Measurements from ENCODE around the gene HS6ST1.

HS6ST1 gene

DNA sequence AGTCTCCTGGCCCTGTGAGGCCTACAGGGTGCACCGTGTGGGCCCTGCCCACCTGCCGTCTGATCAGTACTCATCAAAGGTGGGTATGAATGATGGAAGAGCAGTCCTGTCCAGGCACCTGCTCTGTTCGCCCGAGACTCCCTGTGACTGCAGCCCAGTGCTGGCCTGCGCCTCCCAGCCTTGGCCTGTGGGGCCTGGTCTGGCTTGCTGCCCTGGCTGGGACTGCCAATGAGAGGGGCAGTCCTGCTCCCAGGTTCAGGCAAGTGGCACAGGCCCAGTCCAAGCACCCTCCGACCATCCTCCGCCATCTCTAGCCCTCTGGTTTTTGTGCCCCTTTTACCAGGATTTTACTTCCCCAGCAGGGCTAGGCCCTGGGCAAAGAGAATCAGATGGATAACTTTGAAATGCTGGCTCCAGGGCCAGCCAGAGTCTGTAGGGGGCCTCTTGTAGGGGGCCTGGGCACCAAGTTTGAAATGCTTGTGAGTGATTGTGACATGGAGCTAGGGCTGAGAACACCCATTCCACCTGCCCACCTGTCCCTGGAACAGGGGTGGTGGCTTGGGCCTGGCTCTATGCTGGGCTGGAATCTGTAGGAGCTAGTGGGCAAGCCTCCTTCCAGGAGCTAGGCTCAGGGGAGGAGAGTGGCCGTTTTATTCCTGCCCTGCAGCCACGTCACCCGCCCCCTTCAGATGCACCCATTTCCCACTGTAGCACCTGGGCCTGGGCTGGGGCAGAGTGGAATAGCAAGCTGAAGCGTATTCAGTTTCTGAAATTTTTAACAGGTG, 8.7 kb upstream of the HS6ST1 start:
- H3K4me3 ChIP-seq (ENCODE audit: control insufficient read depth, low read depth, low read length) = no peak overlapping the region
- TF ChIP-seq, protein P1, sequence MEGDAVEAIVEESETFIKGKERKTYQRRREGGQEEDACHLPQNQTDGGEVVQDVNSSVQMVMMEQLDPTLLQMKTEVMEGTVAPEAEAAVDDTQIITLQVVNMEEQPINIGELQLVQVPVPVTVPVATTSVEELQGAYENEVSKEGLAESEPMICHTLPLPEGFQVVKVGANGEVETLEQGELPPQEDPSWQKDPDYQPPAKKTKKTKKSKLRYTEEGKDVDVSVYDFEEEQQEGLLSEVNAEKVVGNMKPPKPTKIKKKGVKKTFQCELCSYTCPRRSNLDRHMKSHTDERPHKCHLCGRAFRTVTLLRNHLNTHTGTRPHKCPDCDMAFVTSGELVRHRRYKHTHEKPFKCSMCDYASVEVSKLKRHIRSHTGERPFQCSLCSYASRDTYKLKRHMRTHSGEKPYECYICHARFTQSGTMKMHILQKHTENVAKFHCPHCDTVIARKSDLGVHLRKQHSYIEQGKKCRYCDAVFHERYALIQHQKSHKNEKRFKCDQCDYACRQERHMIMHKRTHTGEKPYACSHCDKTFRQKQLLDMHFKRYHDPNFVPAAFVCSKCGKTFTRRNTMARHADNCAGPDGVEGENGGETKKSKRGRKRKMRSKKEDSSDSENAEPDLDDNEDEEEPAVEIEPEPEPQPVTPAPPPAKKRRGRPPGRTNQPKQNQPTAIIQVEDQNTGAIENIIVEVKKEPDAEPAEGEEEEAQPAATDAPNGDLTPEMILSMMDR (IDR thresholded peaks at IDR 0.05; ENCODE audit: control insufficient read depth, insufficient read depth, low read depth, low read length, missing control alignments) = no peak
- no peak for DNase-seq (ENCODE audit: low read depth)

GRCh38 chr2:128326346-128326745, 7.7 kb upstream of the HS6ST1 start:
- DNase-seq (ENCODE audit: low read depth) = no peak
- no peak overlapping the region for H3K4me3 ChIP-seq (ENCODE audit: control insufficient read depth, low read depth, low read length)
- TF ChIP-seq, protein P1 (IDR thresholded peaks at IDR 0.05; ENCODE audit: control insufficient read depth, insufficient read depth, low read depth, low read length, missing control alignments) = no peak

DNA sequence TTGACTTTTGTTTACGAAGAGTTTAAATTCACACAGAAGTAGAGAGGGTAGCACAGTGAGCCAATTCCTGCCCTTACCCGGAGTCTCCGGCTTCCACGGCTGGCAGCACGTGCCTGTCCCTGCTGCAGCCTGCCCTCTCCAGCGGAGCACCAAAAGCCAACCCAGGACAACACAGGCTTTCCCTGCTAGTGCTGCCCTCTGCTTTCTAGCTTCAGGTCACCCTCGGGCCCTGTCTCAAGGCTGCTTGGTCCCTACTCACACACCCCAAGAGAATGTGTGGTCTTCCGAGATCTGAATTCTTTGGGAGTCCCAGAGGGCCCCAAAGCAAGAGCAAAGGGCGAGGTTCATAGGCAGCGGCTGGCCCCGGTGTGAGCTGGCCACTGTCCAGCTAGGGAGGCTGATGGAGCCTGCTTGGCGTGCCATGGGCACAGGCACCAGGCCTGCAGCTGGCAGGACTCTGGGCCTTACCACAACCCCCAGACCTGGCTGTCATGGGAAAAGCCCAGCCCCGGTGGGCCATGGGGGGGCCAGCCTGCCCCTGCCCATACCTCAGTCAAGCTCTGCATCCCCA, 7.0 kb upstream of the HS6ST1 start:
- DNase-seq (ENCODE audit: low read depth) = no peak
- H3K4me3 ChIP-seq (ENCODE audit: control insufficient read depth, low read depth, low read length) = no peak overlapping the region
- TF ChIP-seq, protein P1 (IDR thresholded peaks at IDR 0.05; ENCODE audit: control insufficient read depth, insufficient read depth, low read depth, low read length, missing control alignments) = no peak

- no peak overlapping the region for H3K4me3 ChIP-seq (ENCODE audit: control insufficient read depth, low read depth, low read length)
- TF ChIP-seq, protein P1 (IDR thresholded peaks at IDR 0.05; ENCODE audit: control insufficient read depth, insufficient read depth, low read depth, low read length, missing control alignments) = no peak
- no peak for DNase-seq (ENCODE audit: low read depth)
Measured at GRCh38 chr2:128324897-128325410, 6.3 kb upstream of the HS6ST1 start.

DNA sequence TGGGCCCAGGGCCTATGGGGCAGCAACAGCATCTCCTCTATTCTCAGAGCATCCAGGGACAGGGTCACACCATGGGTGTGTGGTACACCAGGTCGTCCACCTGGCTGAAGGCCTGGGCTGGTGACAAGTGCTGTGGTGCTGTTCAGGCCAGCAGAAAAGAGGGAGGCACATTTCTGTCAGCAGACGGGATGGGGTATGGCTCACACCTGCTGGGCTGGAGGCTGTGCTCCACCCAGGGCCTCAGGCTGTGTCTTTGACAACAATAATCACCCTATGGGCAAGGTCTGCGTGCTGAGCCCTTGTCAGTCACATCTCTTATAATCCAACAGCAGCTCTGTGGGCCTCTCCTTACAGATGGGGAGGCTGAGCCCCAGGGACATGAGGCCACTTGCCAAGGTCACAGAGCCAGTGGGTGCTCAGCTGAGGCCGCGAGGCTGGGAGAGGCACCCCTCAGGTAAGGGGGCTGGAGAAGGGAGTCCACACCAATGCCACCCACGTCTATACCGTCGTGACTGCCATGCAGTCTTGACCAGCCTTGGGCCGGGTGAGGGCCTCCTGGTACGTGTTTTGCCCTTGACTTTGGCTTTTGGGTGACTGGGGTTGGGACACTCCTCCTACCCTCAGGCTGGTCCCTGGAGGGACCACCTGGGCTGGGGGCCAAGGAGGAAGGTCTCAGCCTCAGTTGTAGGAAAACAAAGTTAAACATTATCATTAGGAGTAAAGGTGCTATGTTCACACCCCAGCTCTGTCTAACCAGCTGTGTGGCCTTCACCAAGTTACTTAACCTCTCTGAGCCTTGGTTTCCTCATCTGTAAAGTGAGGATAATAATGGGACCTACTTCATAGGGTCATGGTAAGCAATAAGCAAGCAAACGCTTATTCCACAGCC, 5.6 kb upstream of the HS6ST1 start:
- H3K4me3 ChIP-seq (ENCODE audit: control insufficient read depth, low read depth, low read length) = no peak overlapping the region
- DNase-seq (ENCODE audit: low read depth) = no peak
- TF ChIP-seq, protein P1 (IDR thresholded peaks at IDR 0.05; ENCODE audit: control insufficient read depth, insufficient read depth, low read depth, low read length, missing control alignments) = no peak

GRCh38 chr2:128323555-128323931, 4.9 kb upstream of the HS6ST1 start:
- no peak overlapping the region for H3K4me3 ChIP-seq (ENCODE audit: control insufficient read depth, low read depth, low read length)
- TF ChIP-seq, protein P1 (IDR thresholded peaks at IDR 0.05; ENCODE audit: control insufficient read depth, insufficient read depth, low read depth, low read length, missing control alignments) = no peak
- DNase-seq (ENCODE audit: low read depth) = no peak

Data from AG09309 (cell line).